Measurements from ENCODE around the gene ROBO1.
"Not testable (repeated sequence)": the region's sequence is repeated elsewhere in the genome, so short reads cannot be mapped to it uniquely, and the experiment has no call there.

Gene ROBO1

DNA sequence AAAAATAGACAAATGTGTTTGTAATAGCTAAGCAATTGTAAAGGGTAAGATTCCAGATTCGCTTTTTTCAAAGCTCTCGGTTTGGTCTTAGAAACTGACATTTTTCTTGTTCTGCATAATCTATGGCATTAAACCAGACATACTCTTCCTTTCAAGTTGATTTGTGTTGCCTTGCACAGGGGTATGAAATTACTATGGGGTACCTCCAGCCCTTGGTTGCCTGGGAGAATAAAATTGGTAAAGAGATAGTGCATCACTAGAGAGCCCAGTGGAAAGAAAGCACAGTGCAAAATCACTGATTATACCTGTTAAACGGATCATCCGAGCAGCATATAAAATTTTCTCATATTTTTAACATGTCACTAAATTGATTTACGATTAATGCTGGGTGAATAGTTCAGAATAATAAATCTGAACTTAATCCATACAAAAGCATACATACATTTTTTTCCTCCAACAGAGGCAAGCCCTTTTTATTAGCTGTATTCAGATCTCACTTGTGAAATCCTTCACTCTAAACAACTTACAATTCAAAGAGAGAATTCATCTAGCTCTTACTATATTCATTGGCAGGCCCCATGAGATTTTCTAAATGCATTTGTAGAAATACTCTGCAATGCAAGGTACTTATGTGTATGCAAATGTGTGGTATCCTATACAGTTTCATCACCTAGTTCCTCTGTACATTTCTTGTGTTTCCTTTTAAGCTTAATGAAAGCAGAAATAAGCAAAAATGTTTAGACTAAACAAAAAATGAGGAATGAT, 224.4 kb downstream of the ROBO1 start:
- DNase-seq: no peak

DNA sequence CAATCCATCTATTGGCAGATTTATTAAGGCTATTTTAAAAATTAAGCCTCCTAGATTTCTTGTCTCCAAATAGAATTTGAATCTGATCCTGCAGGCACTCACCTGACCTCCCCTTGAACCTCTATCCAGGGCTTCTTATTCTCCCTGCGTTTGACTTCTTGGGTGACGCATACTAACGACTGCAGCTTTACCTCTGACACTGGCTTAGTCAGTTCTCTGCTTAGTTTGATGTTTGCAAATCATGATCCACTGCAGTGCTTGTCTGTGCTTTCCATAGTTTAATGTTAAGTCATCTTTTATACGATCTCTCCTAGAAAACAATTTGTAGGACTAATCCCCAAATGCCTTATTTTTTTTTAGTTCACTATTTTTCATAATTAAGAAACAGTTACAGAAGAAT, 233.1 kb downstream of the ROBO1 start:
- DNase-seq: no peak

DNA sequence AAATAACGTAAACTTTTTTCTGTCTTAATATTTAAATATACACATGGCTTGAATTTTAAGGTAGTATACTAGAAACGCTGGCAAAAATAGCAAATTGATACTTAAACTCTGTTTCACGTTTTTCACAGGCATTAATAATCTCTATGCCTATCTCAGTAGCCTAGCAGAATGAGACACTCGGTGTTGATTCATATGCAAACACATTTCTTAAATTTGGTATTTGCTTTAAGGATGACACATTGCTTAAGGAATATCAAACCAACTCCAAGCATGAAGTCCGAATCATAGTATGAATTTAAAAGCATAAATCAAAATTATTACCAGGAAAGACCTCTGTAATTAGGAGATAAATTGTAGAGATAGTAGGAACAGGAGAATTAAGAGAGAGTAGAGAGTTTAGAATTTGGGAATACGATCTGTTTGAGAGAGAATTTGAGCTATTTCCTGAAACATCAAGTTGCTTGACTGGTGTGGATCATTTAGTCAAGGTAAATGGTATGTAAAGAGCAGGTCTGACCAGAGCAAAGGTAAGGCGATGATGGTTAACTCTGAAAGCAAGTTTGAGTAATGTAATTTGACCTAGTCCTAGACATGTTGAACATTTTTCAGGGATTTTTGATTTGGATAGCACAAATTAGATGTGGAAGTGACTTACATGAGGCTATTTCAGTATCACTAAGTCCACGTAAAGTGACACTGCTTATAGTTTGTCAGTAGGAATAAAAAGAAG, 236.1 kb downstream of the ROBO1 start:
- no peak for DNase-seq

DNA sequence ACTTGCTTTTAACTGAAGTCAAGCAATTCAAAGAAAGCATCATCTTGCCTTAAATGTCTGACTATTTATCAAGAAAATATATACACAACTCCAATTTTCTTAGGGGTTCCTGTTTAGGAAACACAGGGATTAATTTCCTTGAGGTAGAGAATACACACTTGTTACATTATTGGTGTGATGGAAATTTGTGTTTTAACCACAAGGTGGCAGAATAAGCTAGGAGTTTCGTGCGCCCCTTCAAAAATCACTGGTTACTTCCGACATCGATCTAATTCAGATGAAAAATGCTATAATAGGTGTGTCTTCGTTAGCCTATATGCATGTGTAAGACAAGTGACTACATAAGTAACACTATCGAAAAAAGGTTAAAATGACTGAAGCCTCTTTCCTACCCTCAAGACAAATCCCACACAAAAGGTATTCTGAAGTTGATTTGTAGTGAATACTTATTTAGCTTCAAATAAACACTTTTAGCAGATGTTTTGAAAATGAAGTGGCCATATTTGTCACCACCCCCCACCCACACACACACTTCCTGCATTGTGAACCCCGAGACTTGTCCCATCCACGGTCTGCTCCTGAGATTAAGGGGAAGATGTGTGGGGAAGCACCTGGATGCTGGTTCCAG, 246.5 kb downstream of the ROBO1 start:
- DNase-seq: no peak

DNA sequence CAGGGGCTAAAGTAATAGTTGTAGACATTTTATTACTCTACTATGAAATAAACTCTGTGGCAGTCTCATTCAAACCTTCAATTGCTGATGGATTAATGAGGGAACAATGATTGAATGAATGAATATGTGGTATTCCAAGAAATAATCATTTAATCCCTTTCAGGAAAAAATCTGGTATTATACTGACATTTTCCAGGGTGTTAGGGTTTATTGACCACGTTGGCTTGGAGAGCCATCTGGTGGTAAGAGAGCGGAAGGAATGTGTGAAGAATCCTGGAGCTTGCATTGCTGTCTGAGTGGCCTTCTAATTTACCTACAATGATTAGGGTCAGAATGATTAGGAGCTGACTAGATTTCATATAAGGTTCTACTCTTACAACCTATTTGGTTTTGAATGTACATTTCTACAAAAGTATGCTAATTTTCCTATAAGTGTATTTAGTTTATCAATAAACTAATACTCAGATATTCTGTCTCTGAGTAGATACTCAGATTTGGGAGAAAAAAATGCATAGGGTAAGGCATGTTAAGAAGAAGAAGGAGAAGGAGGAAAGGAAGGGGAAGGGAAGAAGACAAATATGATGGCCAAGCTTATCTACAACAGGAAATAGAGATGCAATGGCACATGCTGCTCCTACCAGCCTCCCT, 249.9 kb downstream of the ROBO1 start:
- no peak for DNase-seq

DNA sequence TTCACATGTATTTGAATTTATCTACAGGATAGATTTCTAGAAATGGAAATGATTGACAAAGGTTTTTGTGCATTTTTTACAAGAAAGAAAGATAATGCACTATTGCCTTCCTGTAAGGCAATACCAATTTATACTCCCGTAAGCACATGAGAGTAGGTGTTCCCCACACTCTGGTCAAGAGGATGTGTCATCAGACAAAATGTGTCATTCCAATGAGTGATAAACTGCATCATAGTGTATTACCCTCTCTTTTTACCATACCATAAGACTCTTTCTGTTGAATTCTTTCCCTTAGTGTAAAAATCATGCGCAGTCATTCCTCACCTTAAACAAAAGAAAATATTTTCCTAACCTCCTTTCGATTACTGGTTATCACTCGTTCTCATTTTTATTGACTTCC, 251.0 kb downstream of the ROBO1 start:
- no peak for DNase-seq

DNA sequence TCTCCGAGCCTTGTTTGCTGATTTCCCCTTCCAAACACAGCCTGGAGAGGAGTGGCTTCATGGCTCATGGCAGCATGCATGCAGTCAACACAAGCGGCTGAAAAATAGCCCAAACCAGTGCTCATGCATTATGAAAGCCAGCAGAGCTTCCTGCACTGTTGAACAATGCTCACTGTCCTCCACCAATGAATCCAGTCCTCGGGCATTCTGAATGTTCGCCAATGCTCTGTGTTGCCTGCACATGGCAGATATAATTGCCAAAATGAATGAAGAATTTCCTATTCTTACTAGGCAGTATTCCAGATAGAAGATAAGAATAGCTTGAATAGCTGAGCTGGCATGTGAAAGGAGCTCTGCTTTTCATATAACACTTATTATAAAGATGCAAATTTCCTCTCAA, 252.7 kb downstream of the ROBO1 start:
- DNase-seq: no peak

DNA sequence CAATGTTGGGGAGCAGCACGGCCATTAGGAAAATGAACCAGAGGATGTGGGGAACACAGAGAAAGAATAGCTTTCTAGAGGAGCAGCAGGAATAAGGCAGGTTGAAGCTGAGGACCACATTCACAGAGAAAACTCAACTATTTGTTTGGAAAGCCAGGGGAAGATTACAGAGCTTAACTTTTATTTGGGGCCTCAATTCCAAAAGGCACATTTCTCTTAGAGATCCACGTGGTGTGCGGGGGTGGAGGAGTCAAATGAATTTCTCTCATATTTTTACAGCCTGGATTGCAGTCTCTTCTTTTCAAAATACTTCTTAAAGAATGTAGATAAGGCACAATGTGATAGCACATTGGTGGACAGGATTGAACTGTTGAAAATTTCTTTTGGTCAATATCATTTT, 253.7 kb downstream of the ROBO1 start:
- DNase-seq: no peak

DNA sequence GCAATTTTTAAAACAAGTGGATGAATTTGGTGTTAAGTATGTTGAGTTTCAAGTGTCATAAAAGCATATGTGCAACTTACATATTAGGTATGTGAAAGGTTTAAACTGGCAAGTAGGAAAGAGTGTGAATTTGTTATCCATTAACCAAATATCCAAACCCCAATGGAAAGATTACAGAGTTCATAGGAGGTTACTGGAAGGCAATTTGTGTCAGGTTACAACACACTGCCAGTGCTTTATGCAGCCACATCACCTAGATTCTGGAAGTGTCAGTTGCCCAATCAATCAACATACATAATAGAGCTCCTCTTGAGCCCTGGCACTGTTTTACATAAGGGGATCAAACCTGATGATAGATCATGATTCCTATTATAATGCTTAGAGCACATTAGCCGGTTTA, 261.0 kb downstream of the ROBO1 start:
- DNase-seq: no peak

DNA sequence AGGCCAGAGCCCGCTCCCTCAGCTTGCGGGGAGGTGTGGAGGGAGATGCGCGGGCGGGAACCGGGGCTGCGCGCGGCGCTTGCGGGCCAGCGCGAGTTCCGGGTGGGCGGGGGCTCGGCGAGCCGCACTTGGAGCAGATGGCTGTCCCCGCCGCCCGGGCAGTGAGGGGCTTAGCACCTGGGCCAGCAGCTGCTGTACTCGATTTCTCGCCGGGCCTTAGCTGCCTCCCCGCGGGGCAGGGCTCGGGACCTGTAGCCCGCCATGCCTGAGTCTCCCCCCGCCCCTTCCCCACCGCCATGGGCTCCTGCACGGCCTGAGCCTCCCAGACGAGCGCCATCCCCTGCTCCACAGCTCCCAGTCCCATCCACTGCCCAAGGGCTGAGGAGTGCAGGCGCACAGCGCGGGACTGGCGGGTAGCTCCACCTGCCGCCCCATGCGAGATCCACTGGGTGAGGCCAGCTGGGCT, 265.5 kb downstream of the ROBO1 start:
- DNase-seq: not testable (repeated sequence)

DNA sequence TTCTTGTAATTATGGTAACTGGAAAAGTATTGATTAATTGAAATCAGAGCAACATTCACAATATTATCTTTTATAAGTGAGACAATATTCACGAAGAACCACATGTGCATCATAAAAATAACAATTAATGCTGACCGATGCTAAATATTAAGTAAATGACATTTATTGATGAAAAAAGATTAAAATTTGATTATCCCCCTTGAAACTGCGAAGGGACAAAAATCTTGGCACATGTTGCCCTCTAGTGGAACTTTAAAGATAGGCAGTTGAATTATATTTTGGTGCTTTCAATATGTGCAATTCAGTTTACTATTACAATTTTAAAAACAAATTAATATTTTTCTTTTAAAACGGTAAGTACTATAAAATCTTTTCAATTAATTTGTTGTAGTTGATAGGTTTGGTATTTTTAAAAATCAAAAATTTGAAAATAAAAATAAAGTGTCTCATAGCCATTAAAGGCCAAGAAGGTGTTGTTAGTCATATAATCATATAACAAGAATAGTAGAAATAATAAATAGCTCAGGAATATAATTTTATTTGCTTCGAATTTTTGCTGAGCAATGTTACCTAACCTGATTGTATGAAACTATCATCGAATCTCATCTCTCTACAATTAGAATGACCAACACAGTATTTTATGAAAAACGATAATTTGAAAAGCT, 270.2 kb downstream of the ROBO1 start:
- no peak for DNase-seq

DNA sequence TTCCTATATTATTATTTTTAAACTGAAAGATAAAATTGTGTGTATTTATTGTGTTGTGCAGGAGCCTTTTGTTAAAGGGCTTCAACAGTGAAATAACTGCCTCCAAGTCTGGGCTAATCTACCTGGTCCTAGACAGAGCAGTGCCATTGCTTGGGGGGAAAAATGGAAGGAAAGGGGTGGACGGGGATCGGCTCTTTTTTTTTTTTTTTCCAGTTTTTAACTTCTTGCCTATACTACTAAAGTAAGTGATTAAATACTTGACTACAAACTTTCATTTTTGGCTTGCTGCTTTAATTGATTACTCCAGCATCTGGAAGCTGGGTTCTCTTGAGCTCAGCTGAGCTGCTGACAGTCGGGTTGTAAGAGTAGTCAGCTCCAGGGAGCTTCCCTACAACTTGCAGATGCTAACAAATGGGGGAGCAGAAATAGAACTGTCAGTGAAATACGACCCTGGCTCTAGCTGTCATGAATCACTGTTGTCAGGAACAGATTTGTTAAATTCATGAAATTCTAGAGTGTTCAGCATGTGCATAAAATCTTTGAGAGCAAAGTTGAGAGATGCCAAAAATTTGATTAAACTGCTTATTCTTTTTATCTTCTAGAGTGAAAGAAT, 276.7 kb downstream of the ROBO1 start:
- DNase-seq: no peak

DNA sequence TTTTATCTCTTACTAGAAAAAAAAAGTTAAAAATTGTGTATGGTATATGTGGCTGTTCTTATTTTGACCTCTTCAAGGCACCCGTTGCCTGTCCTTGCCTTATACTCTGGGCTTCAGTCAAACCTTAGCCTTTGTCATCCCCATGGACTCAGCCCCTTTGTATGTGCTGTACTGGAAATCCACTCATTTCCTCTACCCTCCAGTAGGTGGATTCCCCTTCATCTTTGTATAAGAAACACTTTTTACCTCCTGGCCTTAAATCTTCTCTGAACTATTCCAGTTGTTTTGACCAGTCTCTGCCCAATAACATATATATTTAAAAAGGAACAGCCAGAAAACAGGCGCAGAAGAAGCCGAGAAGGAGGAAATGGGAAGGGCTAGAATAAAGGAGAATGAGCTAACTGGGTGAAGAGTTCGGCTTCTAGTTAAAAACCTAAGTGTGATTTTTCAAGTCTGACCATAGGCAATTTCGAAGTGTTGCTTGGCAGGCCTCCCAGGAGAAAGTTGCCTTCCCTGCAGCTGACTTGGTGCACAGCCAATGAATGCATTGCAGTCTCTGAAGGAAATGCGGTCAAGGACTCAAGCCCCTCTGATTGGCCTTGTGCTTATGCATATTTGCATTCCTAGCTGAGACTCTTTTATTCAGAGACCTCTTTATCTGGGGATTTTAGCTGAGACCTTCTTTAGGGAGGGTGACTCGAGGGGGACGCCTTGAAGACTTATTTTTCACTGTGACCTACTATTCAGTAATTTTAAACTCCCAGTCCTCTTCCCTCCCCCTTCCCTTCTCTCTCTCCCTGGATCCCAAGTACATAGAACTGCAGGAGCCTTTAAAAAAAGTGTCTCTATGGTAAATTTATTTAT, 277.4 kb downstream of the ROBO1 start:
- no peak for DNase-seq

DNA sequence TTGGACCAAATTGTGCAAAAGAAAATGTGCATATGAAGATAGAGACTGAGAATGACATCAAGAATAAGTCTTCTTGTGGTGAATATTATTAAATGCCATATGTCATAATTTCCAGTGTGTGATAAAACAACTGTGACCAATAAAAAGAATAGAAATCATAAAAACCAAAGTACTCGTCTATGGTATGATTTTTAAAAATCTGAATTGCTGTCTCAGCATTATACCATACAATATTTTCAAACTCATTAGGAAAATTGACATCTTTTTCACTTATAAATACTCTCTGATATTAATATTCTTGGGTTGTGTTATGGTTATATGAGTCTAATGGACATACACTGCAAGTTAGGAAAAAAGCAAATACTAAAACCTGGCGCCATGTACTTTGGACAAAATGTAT, 279.4 kb downstream of the ROBO1 start:
- DNase-seq: no peak

DNA sequence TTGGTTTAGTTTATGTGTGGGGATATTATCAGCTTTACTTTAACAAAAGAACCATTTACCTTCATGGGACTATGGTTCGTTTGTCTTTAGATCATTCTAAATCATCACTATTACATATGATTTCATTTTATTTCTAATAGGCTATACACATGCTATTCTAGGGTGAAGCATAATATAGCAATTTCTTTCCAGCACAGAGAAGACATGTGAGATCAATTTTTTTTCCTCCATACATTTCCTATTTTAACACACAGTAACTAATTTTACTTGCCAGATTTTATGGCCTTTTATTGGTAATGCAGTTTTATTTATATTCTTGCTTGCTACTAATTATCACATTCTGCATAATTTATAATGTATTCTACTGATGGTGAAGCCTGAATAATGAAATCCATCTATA, 287.1 kb downstream of the ROBO1 start:
- no peak for DNase-seq

DNA sequence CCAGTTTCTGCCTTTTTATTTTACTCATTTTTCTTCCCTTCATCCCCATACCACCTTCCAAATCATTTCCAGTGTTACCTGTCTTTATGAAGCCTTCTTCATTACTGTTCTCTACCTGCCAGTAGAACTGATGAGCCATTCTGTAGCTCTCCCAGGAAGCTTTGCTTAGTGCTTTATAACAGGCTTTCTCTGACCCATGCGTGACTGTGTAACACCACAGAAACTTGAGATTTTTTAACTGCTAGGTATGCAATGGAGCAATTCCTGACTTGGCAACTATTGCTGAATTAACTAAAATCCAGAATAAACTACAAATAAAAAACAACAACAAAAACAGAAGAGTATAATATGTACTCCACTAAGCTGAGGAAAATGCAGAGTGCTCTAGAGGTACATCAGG, 289.2 kb downstream of the ROBO1 start:
- no peak for DNase-seq

DNA sequence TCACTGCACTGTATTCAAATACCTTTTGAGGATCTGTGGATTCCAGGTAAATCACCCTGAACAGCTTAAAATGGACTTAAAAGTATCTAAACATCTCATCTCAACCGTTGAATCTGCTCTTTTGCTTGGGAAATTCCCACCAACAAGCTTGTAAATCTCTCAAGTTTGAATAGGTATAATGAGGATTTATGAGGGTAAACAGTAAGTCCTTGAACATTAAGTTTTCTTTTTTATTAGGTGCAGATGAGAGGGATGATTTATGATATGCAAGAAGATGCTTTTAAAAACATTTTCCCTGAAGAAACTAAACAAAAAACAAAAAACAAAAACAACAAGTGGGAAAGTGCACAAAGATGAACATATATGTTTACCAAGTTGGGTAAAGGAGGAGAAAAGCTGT, 290.6 kb downstream of the ROBO1 start:
- DNase-seq: peak in 1 of 2 experiments; percentile 9

DNA sequence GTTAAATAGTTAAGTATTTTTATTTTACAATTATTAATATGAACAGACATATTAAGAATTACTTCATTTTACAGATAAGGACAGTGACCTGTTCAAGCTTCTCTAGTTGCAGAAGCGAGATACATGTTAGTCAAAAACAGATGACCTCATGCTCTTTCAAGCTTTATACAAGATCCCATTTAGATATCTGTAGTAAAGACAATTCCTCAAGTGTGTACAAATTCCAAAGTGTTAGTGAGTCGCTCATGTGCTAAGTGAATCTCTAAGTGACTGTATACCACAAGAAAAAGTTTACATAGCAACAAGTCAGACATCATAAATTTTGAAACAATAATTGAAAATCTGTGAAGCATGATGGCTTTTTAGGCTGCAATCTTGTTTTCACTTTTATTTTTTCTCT, 293.8 kb downstream of the ROBO1 start:
- DNase-seq: no peak

DNA sequence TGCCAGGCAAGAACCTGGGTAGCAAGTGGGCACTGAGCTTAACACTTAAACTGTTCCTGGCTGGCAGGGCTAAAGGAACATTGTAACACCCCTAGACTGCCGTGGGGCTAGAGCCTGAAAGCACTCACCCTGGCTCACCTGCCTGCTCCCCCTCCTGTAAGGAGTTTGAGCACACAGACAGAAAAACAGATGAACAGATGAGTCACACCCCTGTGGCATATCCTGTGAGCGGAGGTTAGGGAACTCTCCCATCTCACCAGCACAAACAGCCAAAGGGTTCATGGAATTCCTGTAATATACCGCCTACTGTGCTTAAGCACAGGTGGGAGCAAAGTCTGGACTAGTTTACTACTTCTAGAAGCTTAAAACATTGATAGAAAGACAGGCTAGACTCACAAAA, 300.1 kb downstream of the ROBO1 start:
- no peak for DNase-seq

DNA sequence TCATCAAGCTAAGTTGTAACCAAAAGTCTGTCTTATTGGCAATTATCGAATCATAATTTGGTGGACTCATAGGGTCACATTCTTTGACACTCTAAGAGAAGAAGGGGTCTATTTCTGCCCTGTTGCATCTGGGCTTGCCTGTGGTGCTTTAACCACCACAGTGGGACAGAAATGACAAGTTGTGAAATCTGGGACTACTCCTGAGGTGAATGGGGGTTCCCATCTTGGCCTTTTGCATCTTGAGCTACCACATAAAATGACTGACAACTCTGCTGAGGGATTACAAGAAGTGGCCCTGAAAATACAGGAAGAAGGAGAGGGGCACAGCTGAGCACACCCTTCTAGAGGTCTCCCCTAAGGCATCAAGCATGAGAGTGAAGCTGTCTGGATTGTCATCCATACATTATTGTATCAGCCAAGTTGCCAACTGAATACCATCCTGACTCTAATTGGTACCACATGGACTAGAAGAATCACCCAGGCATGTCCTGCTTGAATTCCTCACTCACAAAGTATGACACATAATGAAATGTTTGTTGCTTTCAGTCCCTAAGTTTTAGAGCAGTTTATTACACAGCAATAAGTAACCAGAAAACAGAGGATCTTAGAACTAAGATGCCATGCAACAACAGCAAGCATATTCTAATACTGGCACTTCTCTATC, 306.5 kb downstream of the ROBO1 start:
- DNase-seq: no peak

DNA sequence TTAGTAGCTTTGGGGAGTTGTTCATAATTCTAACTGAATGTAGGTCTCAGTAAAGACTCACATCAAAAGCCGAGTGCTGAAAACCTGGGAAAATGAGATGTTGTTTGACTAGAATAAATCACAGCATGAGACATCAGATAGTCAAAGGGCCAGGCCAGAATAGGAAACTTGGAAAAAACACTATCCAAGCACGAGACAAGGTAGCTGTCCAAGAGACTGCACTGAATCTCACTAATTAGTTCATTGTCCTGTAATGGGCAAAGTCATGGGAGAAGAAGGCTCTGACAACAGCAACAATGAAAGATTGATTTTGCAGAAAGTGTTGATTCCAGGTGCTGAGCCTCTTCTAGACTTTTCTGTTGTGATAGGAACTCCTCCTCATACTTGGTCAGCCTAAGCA, 314.2 kb downstream of the ROBO1 start:
- DNase-seq: no peak

Measured in NCI-H187 (cell line).